ENCODE measurements around the gene GATAD2A.

DNA sequence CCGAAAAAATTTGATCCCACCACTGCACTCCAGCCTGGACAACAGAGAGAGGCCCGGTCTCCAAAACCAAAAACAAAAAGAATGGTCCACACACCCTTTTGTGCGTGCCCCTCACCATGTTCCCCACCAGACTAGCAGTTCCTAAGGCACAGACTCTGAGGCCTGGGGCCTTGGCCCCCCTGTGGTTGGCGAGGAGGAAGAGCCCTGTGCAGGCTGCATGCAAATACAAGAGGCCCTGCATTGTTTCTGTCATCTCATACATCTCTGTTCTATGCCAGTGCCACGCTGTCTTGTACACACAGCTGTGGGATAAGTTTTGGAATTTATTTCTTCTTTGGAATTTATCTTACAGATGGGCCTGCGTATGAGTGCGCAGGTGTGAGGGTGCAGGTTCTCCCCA is 118.6 kb downstream of the GATAD2A start:
- no peak for TF ChIP-seq EZH2 (IDR thresholded peaks at IDR 0.05; ENCODE audit: borderline replicate concordance, low read depth, low read length, severe bottlenecking)
- TF ChIP-seq, protein P1, sequence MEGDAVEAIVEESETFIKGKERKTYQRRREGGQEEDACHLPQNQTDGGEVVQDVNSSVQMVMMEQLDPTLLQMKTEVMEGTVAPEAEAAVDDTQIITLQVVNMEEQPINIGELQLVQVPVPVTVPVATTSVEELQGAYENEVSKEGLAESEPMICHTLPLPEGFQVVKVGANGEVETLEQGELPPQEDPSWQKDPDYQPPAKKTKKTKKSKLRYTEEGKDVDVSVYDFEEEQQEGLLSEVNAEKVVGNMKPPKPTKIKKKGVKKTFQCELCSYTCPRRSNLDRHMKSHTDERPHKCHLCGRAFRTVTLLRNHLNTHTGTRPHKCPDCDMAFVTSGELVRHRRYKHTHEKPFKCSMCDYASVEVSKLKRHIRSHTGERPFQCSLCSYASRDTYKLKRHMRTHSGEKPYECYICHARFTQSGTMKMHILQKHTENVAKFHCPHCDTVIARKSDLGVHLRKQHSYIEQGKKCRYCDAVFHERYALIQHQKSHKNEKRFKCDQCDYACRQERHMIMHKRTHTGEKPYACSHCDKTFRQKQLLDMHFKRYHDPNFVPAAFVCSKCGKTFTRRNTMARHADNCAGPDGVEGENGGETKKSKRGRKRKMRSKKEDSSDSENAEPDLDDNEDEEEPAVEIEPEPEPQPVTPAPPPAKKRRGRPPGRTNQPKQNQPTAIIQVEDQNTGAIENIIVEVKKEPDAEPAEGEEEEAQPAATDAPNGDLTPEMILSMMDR (IDR thresholded peaks at IDR 0.05; ENCODE audit: borderline replicate concordance, extremely low read depth, low read length, poor library complexity, severe bottlenecking), result no peak

Data from DND-41 (cell line).